Measurements from ENCODE around the gene MFGE8.
A peak's percentile ranks its signal among the peaks of the same experiment; 100 is the strongest.

The MFGE8 gene

DNA sequence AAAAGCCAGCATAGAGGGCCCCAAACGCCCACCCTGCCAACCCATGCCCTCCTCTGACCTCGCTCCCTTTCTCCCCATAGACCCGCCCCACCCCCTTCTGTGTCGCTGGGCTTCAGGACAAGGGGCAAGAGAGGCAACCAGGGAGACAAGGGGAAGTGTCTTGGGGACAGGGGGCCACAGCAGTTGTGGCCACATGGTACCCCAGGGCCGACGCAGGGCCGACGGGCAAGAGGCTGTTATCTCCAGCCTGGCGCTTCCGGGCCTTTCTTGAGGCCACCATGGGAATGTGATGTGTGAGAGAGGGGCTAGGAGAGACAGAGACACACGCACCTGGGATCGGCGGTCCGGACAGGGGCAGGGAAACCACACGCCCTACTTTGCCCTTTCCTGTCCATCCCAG lies 14.4 kb downstream of the MFGE8 start:
- Histone ChIP-seq H2AFZ (ENCODE audit: low read depth) (no peak overlapping the region), H3K4me2 (no peak overlapping the region), H3K36me3 (ENCODE audit: insufficient read depth) (no peaks in the 10 kb centered on the region), H3K79me2 (ENCODE audit: insufficient read depth, low read depth) (no peaks in the 10 kb centered on the region), H3K27me3 (ENCODE audit: insufficient read depth, low read depth) (no peaks in the 10 kb centered on the region), H3K27ac (no peak overlapping the region), H4K20me1 (ENCODE audit: insufficient read depth) (no peaks in the 10 kb centered on the region), H3K4me1 (ENCODE audit: low read depth, poor library complexity, severe bottlenecking) (peaks cover 9% of the 10 kb centered on the region), H3K9ac (no peak overlapping the region), H3K4me3 (IDR thresholded peaks at IDR 0.05; ENCODE audit: insufficient read depth, low read depth, low read length) (no peak overlapping the region)
- TF ChIP-seq, protein P1, sequence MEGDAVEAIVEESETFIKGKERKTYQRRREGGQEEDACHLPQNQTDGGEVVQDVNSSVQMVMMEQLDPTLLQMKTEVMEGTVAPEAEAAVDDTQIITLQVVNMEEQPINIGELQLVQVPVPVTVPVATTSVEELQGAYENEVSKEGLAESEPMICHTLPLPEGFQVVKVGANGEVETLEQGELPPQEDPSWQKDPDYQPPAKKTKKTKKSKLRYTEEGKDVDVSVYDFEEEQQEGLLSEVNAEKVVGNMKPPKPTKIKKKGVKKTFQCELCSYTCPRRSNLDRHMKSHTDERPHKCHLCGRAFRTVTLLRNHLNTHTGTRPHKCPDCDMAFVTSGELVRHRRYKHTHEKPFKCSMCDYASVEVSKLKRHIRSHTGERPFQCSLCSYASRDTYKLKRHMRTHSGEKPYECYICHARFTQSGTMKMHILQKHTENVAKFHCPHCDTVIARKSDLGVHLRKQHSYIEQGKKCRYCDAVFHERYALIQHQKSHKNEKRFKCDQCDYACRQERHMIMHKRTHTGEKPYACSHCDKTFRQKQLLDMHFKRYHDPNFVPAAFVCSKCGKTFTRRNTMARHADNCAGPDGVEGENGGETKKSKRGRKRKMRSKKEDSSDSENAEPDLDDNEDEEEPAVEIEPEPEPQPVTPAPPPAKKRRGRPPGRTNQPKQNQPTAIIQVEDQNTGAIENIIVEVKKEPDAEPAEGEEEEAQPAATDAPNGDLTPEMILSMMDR (conservative IDR thresholded peaks at IDR 0.05; ENCODE audit: low read depth, low read length): no peak

DNA sequence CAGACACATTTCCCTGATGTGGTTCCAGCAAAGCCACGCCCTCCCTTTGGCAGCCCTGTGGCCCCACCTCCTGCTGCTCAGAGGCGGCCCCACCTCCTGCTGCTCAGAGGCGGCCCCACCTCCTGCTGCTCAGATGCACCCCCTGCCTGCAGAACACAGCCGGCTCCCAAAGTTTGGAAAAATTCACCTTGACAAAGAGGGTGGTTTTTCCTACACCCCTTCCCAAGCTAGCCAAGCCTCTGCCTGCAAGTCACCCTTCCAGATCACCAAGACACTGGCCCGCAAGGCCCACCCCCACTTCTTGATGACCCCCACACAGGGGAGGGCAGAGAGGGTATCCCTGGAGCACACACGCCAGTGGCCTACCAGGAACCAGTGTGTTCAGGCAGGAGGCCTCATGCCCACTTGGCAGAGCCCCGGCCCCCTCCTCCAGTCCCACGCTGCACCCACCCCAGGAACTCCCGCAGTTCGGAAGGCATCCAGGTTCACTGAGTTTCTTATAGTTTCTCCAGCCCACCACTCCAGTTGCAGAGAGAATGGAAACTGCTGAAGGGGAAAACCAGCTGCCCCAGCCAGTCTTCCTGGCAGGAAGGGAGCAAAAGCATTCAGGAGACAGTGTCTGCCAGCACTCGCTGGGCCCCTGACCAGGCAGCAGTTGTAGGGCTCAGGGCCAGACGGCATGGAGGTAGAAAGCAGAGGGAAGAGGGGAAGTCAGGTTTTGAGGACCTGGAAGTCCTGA lies 15.6 kb downstream of the MFGE8 start:
- no peaks in the 10 kb centered on the region for H3K27me3 ChIP-seq (ENCODE audit: insufficient read depth, low read depth)
- H3K27ac ChIP-seq: no peak overlapping the region
- peak overlapping the region; percentile 18; the same call in 1 of the 2 replicates for H3K4me2 ChIP-seq
- no peaks in the 10 kb centered on the region for H3K79me2 ChIP-seq (ENCODE audit: insufficient read depth, low read depth)
- no peak overlapping the region for H2AFZ ChIP-seq (ENCODE audit: low read depth)
- H3K36me3 ChIP-seq (ENCODE audit: insufficient read depth): no peaks in the 10 kb centered on the region
- H3K4me1 ChIP-seq (ENCODE audit: low read depth, poor library complexity, severe bottlenecking): peaks cover 9% of the 10 kb centered on the region
- no peak overlapping the region for H3K4me3 ChIP-seq (IDR thresholded peaks at IDR 0.05; ENCODE audit: insufficient read depth, low read depth, low read length)
- TF ChIP-seq, protein P1 (conservative IDR thresholded peaks at IDR 0.05; ENCODE audit: low read depth, low read length): peak; percentile 70
- H4K20me1 ChIP-seq (ENCODE audit: insufficient read depth): no peaks in the 10 kb centered on the region
- no peak overlapping the region for H3K9ac ChIP-seq

GRCh38 chr15:88897142-88897455 lies 16.1 kb downstream of the MFGE8 start:
- Histone ChIP-seq H3K27ac (no peak overlapping the region), H3K79me2 (ENCODE audit: insufficient read depth, low read depth) (no peaks in the 10 kb centered on the region), H4K20me1 (ENCODE audit: insufficient read depth) (no peaks in the 10 kb centered on the region), H3K9ac (no peak overlapping the region), H3K4me2 (peak overlapping the region; percentile 18; the same call in 1 of the 2 replicates), H3K4me3 (IDR thresholded peaks at IDR 0.05; ENCODE audit: insufficient read depth, low read depth, low read length) (no peak overlapping the region), H3K4me1 (ENCODE audit: low read depth, poor library complexity, severe bottlenecking) (peaks cover 9% of the 10 kb centered on the region), H2AFZ (ENCODE audit: low read depth) (no peak overlapping the region), H3K36me3 (ENCODE audit: insufficient read depth) (no peaks in the 10 kb centered on the region), H3K27me3 (ENCODE audit: insufficient read depth, low read depth) (no peaks in the 10 kb centered on the region)
- TF ChIP-seq, protein P1 (conservative IDR thresholded peaks at IDR 0.05; ENCODE audit: low read depth, low read length): no peak

- H3K79me2 ChIP-seq (ENCODE audit: insufficient read depth, low read depth): no peaks in the 10 kb centered on the region
- no peaks in the 10 kb centered on the region for H3K27me3 ChIP-seq (ENCODE audit: insufficient read depth, low read depth)
- no peaks in the 10 kb centered on the region for H4K20me1 ChIP-seq (ENCODE audit: insufficient read depth)
- TF ChIP-seq, protein P1 (conservative IDR thresholded peaks at IDR 0.05; ENCODE audit: low read depth, low read length): no peak
- no peak overlapping the region for H2AFZ ChIP-seq (ENCODE audit: low read depth)
- H3K9ac ChIP-seq: no peak overlapping the region
- H3K4me2 ChIP-seq: no peak overlapping the region
- no peak overlapping the region for H3K27ac ChIP-seq
- H3K4me1 ChIP-seq (ENCODE audit: low read depth, poor library complexity, severe bottlenecking): peaks cover 9% of the 10 kb centered on the region
- H3K4me3 ChIP-seq (IDR thresholded peaks at IDR 0.05; ENCODE audit: insufficient read depth, low read depth, low read length): no peak overlapping the region
- H3K36me3 ChIP-seq (ENCODE audit: insufficient read depth): no peaks in the 10 kb centered on the region
Observed at GRCh38 chr15:88896333-88897033, 16.7 kb downstream of the MFGE8 start.
